ENCODE results near the gene SPINT1. TPM values are rescaled to one million over a fixed set of nuclear protein-coding genes. Genes with fewer than 3 reads are reported as not detected.

Gene SPINT1
- total and polyA plus RNA-seq, 2 of the 13 experiments (the other 11 are each of a cell fraction or from before 2014, with no cell fraction given), result 0.49 to 2.5 TPM

DNA sequence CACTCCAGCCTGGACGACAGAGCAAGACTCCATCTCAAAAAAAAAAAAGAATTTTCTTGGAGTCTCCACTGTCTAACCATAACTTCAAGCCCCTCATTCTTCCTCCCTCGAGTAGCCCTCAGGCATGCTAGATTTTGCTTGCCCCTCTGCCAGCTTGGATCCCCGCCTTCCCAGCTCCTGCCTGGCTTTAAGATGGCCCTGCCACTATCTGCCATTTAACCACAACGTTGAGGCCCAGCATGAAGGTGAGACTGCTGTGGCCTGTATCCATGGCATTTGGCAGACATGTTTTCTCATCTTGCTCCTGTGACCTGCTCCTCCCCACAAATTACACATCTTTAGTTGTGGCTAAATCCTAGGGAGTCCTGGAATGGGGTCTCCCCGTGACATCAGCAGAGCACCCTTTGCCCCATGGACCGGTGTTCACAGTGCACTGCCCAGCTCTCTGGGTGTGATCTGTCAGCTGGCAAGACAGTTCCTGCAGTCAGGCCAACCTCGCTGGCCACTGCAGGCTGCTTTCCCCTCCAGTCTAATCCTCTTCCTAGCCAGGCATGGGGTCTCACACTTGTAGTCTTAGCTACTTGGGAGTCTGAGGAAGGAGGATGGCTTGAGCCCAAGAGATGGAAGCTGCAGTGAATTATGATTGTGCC lies 60.8 kb downstream of the SPINT1 start:
- TF ChIP-seq ZC3H13 (CRISPR knock-in tag; IDR thresholded peaks at IDR 0.05) (0 out of 2 replicates have a peak, but pooled peaks have one; percentile 25), TRIM24 (CRISPR knock-in tag; IDR thresholded peaks at IDR 0.05) (no peak), ZFP36 (IDR thresholded peaks at IDR 0.05; ENCODE audit: borderline replicate concordance, low read depth, low read length, partially characterized antibody) (no peak), DNMT1 (CRISPR knock-in tag; IDR thresholded peaks at IDR 0.05) (no peak)
- no peak for ATAC-seq
- ChIA-PET CTCF (ENCODE audit: low intra/inter-chr PET ratio, low total read pairs) (interaction anchor here (0.6 to 4.4 kb wide), 7 partner anchors 26 to 280 kb away, joined by 3 to 44 read pairs (median 3); no protein-coding TSS in a partner anchor), POLR2A (interaction anchor here (1.7 kb wide), 1 partner anchor 10 kb away, joined by 4 read pairs; the partner anchor contains the start of gene VPS18)
- Histone ChIP-seq H3K27ac (ENCODE audit: extremely low read length, insufficient read depth, low read length) (no peak overlapping the region), H3K4me1 (ENCODE audit: insufficient read depth, low read length) (peaks cover 35% of the 10 kb centered on the region), H3K9me3 (ENCODE audit: low read length) (no peaks in the 10 kb centered on the region), H3K9ac (ENCODE audit: insufficient read depth, low read depth, low read length) (no peak overlapping the region), H3K27me3 (ENCODE audit: control insufficient read depth in 1 of 2, insufficient read depth in 2 of 2, low read length in 2 of 2) (no peaks in the 10 kb centered on the region), H4K20me1 (ENCODE audit: insufficient read depth, low read length) (no peaks in the 10 kb centered on the region), H3K4me3 (replicated peaks in 1 of 3; ENCODE audit: insufficient read depth in 1 of 3, low read depth in 2 of 3, low read length in 3 of 3) (no peak overlapping the region), H3K79me2 (ENCODE audit: insufficient read depth, low read length) (no peaks in the 10 kb centered on the region), H3K36me3 (replicated peaks in 1 of 2; ENCODE audit: control insufficient read depth in 1 of 2, insufficient read depth in 2 of 2, low read length in 2 of 2) (peaks cover 18 to 31% of the 10 kb centered on the region in 2 experiments), H3K4me2 (ENCODE audit: low read depth, low read length) (no peak overlapping the region), H2AFZ (ENCODE audit: low read length) (no peak overlapping the region)
- in situ Hi-C loops (cut with HindIII; ENCODE audit: extremely low pct_ligation_motif_present, low pct_unique_long_range_greater_than_20kb) (loop anchor here (5.0 kb wide), 2 partner anchors 118 to 278 kb away; no protein-coding TSS in a partner anchor), intact Hi-C loops (cut with micrococcal nuclease; ENCODE audit: unreplicated experiment) (loop anchor here (1.0 to 5.0 kb wide), 3 partner anchors 38 to 428 kb away; partner anchors contain the start of genes NUSAP1 and OIP5)
- DNase-seq (ENCODE audit: low spot score), result no peak
- FAIRE-seq, result no peak
- WGBS (ENCODE audit: low lambda C conversion rate), result 82% methylated on average over 7 of the region's 7 CpGs
- BruUV-seq (replicated peaks), result no TSS peak
